SH-SY5Y (cell line): Measurements from ENCODE around the gene RAP1GAP.

Experiments used
- GATA2 ChIP-seq: IDR thresholded peaks from 2 replicates; pipeline ENCODE4 v1.6.1; 2011; ENCODE audit warnings: mild to moderate bottlenecking, low read depth, low read length
- GATA3 ChIP-seq: IDR thresholded peaks from 2 replicates; pipeline ENCODE4 v1.6.1; 2011; ENCODE audit warnings: low read depth, mild to moderate bottlenecking, low read length, moderate library complexity

DNA sequence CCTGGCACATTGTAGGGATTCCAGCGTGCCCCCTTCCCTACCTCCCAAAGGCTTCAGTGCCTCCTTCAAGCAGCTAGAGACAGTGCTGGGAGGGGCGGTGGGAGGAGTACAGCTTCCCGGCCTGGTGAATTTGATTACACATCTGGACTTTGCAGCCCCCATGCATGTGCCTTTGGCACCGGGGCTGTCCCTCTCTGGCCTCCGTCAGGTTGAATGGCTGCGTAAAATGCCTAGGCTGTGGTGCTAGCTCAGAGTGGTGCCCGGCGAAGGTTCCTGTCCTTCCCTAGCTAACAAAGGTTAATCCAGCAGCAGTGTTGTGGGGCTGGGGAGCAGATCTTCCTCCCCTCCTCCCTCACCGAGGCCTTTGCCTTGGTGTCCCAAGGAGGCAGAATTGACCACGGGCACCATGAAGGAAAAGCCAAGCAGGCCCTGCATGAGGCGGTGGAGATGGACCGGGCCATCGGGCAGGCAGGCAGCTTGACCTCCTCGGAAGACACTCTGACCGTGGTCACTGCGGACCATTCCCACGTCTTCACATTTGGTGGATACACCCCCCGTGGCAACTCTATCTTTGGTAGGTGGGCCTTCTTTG lies 93.7 kb downstream of the RAP1GAP start:
- TF ChIP-seq GATA3: no peak
- TF ChIP-seq GATA2: no peak
